Activated B cell treated with CpG ODN at 0.5 μM for 24 hours (primary cell): Measurements from ENCODE around the gene CRMP1. TPM values are rescaled to one million over a fixed set of nuclear protein-coding genes. Genes with fewer than 3 reads are reported as not detected.

ENCODE experiments used
- ATAC-seq: fragments of 200-7000 bp; cut with Tn5 transposase; one replicate; pipeline ENCODE4 v1.10.0; 2021; ENCODE audit warnings: low read depth, mild to moderate bottlenecking, moderate library complexity
- CTCF ChIA-PET: fragments of 350-600 bp; sonication (Branson Sonifier 250); formaldehyde crosslinking; loops from one replicate; lab custom pipeline; 2021; ENCODE audit warnings: antibody characterized with exemption; lab: Charles Lee
- POLR2A ChIA-PET: fragments of 350-600 bp; sonication (Branson Sonifier 250); formaldehyde crosslinking; loops from one replicate; lab custom pipeline; 2021; ENCODE audit warnings: antibody characterized with exemption; lab: Charles Lee
- DNase-seq: peaks from one replicate; pipeline ENCODE4 v3.0.0; 2022
- H3K27ac Mint-ChIP-seq: one replicate; pipeline ENCODE4 v1.8.0; 2020; ENCODE audit warnings: mixed read lengths
- H3K27me3 Mint-ChIP-seq: one replicate; pipeline ENCODE4 v1.8.0; 2021; ENCODE audit warnings: mixed read lengths
- H3K36me3 Mint-ChIP-seq: one replicate; pipeline ENCODE4 v1.8.0; 2021; ENCODE audit warnings: low read depth, mixed read lengths
- H3K4me1 Mint-ChIP-seq: one replicate; pipeline ENCODE4 v1.8.0; 2021; ENCODE audit warnings: mixed read lengths
- H3K4me3 Mint-ChIP-seq: one replicate; pipeline ENCODE4 v1.8.0; 2020; ENCODE audit warnings: mild to moderate bottlenecking, mixed read lengths
- H3K9me3 Mint-ChIP-seq: one replicate; pipeline ENCODE4 v1.8.0; 2020; ENCODE audit warnings: mixed read lengths
- CTCF ChIP-seq: fragments of 200-600 bp; IDR thresholded peaks from one replicate; pipeline ENCODE4 v1.8.0; 2022; ENCODE audit warnings: antibody characterized with exemption, mild to moderate bottlenecking
- intact Hi-C: fragments of 100-400 bp; cut with micrococcal nuclease; formaldehyde crosslinking; loops from one replicate; pipeline ENCODE4 v1.15.1; 2024
- total RNA-seq: library from RNA; stranded (reverse); gene quantifications from 2 replicates; pipeline ENCODE4 v1.2.3, GENCODE V29; 2022

Gene CRMP1
- total RNA-seq, 1 donor from 2014 or later = 0.09 TPM

DNA sequence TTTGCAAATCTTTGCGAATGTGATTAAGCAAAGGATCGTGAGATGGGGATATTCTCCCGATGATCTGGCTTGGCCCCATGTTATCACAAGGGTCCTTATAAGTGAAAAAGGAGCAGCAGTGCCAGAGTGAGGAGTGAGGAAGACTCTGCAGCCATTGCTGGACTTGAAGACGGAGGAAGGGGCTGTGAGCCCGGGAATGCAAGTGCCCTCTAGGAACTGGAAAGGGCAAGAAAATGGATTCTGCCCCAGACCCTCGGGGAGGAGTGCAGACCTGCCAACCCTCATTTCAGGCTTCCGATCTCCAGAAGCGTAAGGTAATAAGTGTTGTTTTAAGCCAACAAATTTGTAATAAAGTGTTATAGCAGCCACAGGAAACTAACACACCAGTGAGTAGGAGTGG is 105.6 kb downstream of the CRMP1 start:
- H3K9me3 Mint-ChIP-seq = peaks cover 6% of the 10 kb centered on the region
- no peak for DNase-seq
- ChIA-PET CTCF (no interaction called here), POLR2A (no interaction called here)
- H3K27me3 Mint-ChIP-seq = no peaks in the 10 kb centered on the region
- no peaks in the 10 kb centered on the region for H3K4me1 Mint-ChIP-seq
- H3K4me3 Mint-ChIP-seq = no peak overlapping the region
- intact Hi-C loops = no loop called here
- no peak for ATAC-seq
- no peak overlapping the region for H3K27ac Mint-ChIP-seq
- no peak for TF ChIP-seq CTCF
- H3K36me3 Mint-ChIP-seq = no peaks in the 10 kb centered on the region

- Mint-ChIP-seq H3K27ac (no peak overlapping the region), H3K27me3 (no peaks in the 10 kb centered on the region), H3K4me3 (no peak overlapping the region), H3K9me3 (peaks cover 6% of the 10 kb centered on the region), H3K4me1 (no peaks in the 10 kb centered on the region), H3K36me3 (no peaks in the 10 kb centered on the region)
- ATAC-seq = no peak
- no peak for DNase-seq
- intact Hi-C loops = no loop called here
- ChIA-PET CTCF (no interaction called here), POLR2A (no interaction called here)
- TF ChIP-seq CTCF = no peak
Observed at GRCh38 chr4:5785806-5786680, 106.8 kb downstream of the CRMP1 start.

DNA sequence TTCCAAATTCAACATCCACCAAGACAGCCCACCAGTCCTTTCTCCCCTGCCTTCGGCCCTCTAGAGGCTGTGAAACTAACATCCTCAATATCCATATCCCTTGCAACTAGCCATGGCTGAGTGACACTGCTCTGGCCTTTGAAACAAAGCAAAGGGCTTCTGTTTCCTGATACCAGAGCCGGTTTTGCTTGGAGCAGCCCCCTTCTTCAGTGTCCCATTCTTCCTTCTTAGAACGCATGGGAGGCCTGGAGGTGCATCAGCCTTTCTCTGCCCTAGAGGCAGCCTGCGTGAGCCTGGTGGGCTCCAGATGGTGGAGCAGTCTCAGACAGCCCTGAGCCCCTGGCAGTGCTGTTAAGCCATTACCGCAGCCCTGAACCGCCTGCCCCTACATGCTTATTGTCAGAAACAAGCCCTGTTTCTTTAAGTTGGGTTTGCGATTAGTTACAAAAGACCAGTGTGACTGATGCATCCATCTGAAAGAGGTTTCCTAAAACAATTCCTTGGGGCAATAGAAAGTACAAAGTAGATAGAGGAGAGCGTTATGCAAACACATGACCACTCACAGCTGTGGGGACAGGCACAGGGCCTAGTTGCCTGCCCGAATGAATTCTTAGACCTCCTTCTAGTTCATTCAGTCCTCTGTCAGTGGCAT is 107.8 kb downstream of the CRMP1 start:
- intact Hi-C loops = no loop called here
- Mint-ChIP-seq H3K9me3 (peaks cover 6% of the 10 kb centered on the region), H3K36me3 (no peaks in the 10 kb centered on the region), H3K4me1 (no peaks in the 10 kb centered on the region), H3K27me3 (no peaks in the 10 kb centered on the region), H3K27ac (no peak overlapping the region), H3K4me3 (no peak overlapping the region)
- no peak for ATAC-seq
- ChIA-PET CTCF (no interaction called here), POLR2A (no interaction called here)
- DNase-seq = no peak
- no peak for TF ChIP-seq CTCF

DNA sequence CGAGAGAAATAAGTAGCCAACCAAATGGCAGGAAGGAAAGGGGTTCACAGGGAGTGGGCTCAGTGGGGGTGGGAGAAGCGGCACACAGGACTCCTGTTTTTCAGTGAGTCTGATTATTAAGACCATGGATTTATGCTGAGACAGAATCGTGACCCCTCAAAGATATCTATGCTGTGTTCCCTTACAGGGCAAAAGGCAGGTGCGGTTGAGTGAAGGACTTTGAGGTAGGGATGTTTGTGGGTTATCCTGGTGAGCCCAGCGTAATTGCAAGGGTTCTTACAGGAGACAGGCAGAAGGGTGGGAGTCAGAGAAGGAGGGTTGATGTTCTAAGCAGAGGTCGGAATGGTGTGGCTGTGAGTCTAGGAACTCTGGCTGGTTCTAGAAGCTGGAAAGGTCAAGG is 108.9 kb downstream of the CRMP1 start:
- ATAC-seq = no peak
- Mint-ChIP-seq H3K27me3 (no peaks in the 10 kb centered on the region), H3K4me3 (no peak overlapping the region), H3K27ac (no peak overlapping the region), H3K36me3 (no peaks in the 10 kb centered on the region), H3K9me3 (peaks cover 6% of the 10 kb centered on the region), H3K4me1 (no peaks in the 10 kb centered on the region)
- intact Hi-C loops = no loop called here
- ChIA-PET POLR2A (no interaction called here), CTCF (no interaction called here)
- no peak for DNase-seq
- no peak for TF ChIP-seq CTCF

DNA sequence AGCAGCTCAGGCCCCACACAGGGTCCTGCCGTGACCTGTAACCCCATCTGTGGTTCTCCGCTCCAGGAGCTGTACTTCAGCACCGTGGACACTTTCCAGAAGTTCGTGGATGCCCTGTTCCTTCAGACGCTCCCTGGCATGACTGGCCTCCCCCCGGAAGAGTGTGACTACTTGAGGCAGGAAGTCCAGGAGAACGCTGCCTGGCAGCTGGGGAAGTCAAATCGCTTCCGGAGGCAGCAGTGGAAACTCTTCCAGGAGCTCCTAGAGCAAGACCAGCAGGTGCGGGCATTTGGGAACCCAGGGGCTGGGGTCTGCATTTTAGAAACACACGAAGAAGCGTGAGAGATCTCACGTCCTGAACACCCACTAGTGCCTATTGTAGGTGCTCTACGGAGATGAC is 109.4 kb downstream of the CRMP1 start:
- CTCF ChIA-PET = no interaction called here
- no peaks in the 10 kb centered on the region for H3K27me3 Mint-ChIP-seq
- no peak overlapping the region for H3K27ac Mint-ChIP-seq
- no peaks in the 10 kb centered on the region for H3K36me3 Mint-ChIP-seq
- H3K4me3 Mint-ChIP-seq = no peak overlapping the region
- H3K9me3 Mint-ChIP-seq = peaks cover 4% of the 10 kb centered on the region
- POLR2A ChIA-PET = no interaction called here
- no peak for ATAC-seq
- intact Hi-C loops = no loop called here
- no peaks in the 10 kb centered on the region for H3K4me1 Mint-ChIP-seq
- DNase-seq = no peak
- TF ChIP-seq CTCF = no peak
